Stimulated activated CD8-positive, alpha-beta memory T cell treated with anti-CD3 and anti-CD28 coated beads, Interleukin-7, amount 100 ng/mL, for 24 hours (primary cell): ENCODE results near the gene ST6GALNAC5.

Source experiments
- DNase-seq: peaks from one replicate; pipeline ENCODE4 v3.0.0-alpha.2; 2020; ENCODE audit warnings: low read depth

The ST6GALNAC5 gene

DNA sequence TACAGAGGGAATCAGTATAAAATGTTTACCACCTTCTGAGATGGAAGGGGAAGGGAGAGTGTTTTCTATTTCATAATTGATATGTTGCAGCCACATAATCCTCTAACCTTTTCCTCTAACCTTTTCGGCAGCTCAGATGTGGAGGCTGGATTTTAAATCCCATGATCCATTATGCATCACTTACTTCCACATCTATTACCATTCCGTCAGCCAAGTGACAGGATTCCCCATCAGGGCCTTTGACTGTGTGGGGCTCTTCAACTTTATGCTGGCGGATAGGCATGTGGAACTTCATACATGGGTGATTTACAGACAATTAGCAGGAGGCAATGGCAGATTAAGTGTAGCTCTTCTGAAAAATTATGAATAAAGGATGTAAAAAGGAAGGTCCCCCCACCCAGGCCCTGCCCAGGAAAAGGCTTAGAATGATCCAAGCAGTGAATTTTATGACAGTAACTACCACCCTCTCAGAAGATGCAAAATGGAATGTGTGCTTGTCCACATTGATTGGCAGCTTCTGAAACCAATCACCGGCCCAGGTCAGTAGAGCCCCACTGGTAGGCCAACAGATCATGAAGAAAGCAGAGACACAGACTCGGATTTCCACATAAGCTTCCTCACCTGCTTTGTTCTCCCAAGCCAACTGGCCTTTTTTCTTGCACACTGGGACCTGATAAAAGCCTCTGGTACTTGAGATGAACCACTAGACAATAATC lies 147.0 kb downstream of the ST6GALNAC5 start:
- no peak for DNase-seq

DNA sequence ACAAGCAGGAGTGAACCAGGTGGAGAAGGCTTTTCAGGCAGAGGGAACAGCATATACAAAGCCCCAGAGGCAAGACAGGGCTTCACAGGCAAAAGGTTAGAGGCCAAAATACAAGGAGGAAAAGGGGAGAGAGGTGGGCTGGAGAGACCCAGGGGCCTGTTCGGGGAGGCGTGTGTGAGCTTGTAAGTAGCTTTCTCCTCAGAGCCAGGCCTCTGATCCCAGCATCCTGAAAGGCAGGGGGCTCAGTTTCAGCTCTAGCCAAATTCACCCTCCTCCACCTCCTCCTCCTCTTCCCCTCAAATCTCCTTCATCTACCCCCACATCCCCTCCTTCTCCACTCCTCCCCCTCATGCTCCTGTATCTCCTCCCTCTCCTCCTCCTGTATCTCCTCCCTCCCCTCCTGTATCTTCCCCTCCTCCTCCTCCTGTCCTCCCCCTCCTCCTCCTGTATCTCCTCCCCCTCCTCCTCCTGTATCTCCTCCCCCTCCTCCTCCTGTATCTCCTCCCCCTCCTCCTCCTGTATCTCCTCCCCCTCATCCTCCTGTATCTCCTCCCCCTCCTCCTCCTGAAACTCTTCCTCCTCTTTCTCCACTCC lies 148.6 kb downstream of the ST6GALNAC5 start:
- no peak for DNase-seq

DNA sequence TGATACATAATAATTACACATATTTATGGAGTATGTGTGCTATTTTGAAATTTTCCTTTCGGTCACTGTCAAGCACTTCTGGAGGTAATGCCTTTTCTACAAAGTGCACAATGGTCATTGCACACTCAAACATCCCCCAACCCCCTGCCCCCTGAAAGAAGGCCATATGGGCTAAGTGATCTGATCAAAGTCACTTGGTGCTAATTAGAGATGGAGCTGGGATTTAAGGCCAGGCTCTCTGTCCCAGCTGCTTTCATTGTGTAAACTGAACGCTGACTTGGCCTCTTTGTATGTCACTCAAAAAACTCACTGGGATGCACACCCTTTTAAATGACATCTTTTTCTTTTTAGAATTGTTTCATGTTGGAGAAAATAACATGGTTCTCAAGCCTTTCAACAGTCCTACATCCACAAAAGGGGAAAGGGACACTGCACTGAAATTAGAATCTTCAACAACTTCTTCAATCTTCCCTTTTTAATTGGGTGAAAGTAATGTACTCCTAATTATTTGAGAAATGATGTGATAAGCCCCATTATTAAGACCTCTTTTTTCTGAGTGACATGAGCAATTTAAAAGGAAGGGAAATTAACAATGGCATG lies 149.2 kb downstream of the ST6GALNAC5 start:
- DNase-seq = no peak

DNA sequence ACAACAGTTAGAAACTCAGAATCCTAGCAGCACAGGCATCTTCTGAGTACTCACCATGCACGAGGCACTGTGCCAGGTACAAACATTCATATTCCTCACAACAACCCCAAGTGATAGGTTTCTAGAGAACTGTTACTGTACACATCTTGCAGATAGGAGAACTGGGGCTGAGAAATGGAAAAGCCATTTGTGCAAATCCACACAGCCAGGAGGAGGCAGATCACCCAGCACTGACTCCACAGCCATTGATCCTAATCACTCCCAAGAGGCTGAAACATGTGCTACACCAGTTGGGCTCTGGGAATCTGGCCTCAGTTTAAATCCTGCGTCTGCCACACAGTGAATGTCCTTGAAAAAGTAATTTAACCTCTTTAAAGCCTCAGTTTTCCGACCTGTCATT lies 151.0 kb downstream of the ST6GALNAC5 start:
- DNase-seq = no peak

DNA sequence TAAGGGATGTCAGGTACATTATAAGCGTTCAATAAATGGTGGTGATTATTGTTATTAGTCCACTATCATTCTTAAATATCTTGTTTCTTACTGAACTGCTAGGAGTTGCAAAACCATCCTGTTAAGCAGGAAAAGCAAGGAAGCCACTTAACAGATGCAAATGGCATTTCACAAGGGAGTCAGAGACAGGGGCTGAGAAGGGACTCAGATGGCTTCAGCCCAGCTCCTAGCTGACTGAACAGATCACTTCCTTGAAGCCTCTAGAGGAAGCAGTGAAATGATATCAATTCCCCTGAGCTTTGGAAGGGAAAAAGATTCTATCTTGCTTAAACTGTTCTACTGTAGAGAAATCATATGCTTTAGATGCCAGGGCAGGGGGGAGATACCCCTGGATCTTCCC lies 151.5 kb downstream of the ST6GALNAC5 start:
- DNase-seq = no peak

DNA sequence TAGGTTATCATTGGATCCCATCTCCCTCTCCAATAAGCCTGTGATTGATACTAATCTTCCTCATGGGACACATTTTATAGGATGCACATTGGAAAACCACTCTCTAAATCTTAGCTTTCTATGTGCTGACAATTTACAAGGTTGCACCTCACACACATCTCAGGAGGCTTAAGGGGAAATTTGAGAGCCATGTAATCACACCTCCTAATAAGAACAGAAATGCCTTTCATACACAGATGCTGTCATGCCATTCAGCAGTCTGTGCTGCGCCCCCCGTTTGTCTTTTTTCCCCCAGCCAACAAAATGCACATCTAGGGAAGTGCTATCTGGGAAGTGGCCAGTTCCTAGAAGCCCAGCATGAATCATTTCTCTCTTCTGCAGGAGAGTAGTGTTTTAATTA lies 154.5 kb downstream of the ST6GALNAC5 start:
- no peak for DNase-seq

DNA sequence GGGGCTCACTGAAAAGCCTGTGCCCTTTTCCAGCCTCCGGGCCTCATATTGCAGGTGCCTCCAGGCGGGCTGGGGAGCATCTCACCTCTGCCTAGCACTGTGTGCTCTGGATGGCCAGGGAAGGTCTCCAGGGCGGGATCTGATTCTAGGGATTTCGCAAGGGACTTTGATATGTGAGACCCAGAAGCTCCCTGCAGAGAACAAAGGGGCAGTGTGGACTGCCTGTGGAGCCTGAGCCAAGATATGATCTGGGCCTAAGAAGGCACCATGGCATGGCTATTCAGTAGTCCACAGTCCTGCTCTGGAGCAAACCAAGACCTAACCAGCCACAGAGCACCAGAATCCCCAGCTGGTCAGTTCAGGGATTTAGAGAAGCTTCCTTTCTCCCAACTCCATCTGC lies 157.2 kb downstream of the ST6GALNAC5 start:
- DNase-seq = no peak

DNA sequence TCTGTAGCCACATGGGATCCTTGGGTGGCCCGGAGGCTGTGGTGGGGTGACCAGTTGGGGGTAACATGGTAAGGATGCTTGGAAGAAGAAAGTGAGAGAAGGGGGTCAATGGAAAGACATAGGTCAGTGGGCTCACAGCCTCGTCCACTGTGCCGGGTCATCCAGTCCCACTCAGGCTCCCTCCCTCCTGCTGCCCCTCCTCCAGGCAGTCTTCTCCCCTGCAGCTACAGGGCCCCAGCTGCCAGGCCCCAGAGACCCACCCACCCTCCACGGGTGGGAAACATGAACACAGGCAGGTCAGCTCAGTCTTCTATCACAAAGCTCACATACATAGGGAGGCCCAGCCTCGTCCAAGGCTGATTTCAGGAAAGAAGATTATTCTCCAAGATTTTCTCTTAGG lies 158.3 kb downstream of the ST6GALNAC5 start:
- DNase-seq = no peak

DNA sequence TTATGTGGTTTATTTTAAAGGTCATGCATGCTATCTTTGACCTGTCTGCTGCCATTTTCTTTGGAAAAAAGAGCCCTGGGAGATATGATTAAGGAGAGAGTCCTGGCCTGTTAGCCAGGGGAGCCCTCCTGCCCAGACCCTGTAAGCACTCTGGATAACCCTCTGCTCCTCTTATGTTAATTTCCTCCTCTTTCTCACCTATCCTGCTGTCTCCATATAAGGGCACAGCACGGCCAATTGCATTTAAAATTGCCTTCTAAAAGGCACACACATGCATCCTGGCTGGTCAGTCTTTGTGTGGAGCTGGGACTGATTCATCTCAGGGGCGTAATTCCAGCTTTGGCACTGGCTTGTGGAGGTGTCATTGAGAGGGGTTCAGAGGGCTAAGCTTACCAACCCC lies 158.9 kb downstream of the ST6GALNAC5 start:
- no peak for DNase-seq

DNA sequence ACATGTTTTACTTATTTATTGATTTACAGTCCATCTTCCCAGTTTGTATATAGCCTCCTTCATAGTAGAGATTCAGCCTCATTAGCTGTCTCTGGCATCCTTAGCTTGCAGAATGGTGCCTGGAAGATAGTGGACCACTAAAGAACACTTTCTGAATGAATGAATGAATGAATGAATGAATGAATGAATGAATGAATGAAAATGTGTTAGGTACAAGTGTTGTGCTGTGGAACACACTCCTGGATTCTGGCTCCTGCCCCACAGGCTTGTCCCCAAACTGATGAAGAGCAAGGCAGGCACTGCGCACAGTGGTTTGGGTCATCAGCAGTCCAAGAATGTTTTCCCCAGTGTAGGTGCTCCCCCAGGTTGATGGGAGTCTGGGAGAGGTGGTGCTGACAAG lies 159.4 kb downstream of the ST6GALNAC5 start:
- DNase-seq = no peak

DNA sequence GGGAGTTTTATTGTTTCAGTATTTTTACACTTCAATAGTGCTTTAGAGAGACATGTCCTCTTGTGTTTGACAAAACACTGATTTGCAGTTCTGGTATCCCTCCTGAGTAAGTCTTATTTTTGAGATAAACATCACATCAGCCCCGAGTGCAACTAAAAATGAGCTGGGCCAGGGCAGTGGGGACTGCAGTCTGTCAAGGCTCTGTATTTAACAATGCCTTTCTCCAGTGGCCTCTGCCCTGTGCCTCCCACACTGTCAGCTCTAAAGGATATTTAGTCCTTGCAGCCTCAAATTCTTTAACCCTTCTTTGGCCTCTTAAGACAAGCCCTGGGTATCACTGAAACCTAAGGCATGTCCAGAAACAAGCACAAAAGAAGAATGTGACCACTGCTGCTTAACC lies 160.6 kb downstream of the ST6GALNAC5 start:
- DNase-seq = no peak

DNA sequence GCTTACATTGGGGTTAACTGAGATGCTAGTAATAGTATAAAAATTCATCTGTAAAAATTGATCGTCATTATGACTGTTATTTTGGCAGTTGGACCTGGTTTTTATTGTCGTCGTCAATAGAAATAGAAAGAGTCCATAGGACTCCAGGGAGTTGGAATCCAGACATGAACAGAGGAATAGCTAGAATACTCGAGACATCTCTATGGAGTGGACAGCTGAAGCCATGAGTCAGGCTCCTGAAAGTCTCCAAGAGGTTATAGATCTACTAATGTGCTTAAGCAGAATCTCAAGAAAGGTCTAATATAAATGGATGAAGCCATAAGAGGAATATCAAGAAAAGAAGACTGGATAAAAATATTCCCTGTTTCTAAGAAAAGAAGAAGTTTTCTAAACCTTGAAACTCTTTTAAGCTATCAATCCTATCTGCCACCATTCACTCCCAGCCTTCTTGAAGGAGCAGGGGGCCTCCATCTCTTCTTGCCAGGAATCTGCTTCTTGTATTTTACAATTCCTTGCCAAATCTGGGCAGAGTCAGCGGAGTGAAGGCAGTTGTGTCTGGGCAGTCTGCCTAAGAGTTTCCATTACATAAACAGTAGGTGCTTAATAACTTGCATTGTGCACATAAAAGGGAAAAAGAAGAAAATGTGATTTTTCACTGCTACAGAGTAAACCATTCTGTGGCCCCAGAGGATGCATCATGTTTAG lies 163.3 kb downstream of the ST6GALNAC5 start:
- DNase-seq = no peak

DNA sequence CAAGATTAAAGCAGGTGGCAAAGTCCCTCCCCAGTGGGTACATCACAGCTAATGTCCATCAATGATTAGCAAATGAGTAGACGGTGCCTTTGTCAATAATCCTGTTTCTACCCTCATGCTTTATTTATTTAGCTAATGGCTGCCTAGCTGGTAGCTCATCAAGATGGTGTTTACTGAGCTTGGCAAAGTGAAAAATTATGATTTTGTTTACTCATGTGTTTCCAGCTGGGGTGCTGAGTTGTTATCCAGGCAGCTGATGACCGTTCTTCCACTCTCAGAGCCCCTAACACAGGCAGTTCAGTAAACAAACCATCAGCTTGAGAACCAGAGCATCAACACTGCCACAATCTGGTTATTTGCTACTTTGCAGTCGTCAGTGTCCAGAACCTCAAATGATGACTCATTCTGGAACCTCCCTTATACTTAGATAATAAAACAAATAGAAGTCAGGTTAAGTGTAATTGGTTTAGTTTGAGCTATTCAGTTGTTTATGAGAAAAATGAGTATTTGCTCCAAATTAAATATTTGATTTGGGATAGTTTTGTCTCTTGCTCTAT lies 163.9 kb downstream of the ST6GALNAC5 start:
- no peak for DNase-seq

DNA sequence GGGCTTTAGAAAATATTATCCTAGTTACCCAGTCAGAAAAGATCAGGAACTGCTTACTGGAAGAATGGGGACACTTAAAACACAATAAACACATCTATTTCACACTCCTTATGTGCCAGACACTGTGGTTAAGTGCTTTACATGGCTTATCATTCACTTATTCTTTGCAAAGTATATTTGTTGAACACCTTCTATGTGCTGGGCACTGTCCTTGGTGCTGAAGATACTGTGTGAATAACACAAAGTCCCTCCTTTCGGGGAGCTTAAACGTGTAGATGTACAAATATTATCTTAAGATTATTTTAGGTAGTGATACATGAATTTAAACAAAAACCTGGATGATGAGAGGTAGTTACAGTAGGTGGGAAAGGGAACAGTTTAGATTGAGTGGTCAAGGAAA lies 169.3 kb downstream of the ST6GALNAC5 start:
- DNase-seq = no peak

DNA sequence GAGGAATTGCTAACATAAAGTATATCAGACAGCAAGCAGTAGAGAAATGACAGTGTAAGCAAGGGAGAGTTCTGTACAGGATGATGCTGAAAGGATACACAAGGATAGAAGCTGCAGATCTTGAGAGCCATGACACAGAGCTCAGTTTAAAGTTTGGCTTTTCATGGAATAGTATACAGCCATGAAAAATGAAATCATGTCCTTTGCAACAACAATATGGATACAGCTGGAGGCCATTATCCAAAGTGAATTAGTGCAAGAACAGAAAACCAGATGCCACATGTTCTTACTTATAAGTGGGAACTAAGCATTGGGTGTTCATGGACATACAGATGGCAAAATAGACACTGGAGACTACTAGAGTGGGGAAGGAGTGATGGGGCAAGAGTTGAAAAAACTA lies 169.8 kb downstream of the ST6GALNAC5 start:
- DNase-seq = no peak

DNA sequence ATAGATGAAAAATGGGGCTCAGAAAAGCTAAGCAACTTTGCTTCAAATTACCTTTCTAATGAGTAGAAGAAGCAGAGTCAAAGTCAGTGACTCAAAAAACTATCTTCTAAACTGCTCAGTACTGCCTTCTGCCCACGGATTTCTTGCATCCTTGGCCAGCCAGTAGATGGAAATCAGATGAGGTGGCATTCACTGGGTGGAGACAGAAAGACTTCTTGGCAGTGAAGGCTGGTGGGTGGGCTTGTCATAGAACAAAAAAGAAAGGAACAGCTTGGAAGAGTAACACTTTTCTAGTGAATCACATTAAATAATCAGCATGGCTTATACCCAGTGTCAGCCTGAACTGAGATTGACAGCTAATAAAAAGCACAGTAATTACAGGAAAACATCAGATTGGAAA lies 170.7 kb downstream of the ST6GALNAC5 start:
- DNase-seq = no peak

DNA sequence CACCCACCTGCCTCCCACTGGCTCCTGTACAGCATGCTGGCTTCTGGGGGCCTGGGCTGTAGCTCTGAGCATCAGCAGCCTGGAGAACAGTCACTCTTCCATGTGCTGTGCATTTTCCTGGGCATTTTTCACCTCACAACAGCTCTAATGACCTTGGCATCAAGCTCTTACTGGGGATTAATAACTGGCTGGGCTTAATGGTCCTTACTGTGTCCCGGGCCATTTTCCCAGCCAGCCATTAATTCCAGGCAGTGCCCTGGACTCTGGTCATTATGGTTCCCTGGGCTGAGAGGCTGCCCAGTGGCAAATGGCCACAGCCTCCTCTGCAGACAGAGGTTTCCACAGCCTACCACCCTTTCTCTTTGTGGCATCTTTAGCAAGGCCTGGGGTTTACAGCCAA lies 171.8 kb downstream of the ST6GALNAC5 start:
- DNase-seq = no peak

DNA sequence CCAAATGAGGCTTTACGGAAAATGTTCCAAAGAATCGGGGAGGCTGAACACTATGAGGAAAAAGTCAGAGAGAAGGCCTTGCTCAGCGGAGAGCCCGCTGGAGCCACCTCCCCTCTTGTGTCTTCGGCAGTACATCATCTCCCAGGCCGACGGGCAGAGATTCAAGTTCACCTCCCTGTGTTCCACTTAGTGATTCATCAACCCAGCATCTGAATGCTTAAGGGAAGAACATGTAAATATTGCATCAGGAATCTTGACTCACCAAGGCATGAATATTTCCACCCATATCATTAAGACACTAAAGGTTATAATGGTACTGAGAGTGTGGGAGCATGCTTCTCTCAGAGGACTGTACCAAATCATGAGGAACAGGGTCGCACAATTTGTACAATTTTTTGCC lies 172.5 kb downstream of the ST6GALNAC5 start:
- DNase-seq = no peak

DNA sequence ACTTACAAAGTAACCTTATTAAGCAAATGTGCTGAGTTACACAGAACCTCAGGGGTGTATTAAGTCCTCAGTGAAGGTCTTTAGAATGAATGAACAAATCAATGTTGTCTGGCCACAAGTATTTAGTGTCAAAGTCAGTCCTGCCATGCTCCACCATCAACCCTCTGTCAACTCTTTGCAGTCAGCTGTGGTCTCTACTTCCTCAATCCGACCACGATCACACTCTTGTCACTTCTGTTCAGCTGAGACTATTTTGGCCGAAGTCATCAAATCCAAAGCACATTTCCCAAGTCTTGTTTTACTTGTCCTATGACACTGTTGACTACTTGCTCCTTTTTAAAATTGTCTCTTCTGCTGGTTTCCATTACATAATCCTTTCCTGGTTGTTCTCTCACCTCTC lies 173.5 kb downstream of the ST6GALNAC5 start:
- no peak for DNase-seq

DNA sequence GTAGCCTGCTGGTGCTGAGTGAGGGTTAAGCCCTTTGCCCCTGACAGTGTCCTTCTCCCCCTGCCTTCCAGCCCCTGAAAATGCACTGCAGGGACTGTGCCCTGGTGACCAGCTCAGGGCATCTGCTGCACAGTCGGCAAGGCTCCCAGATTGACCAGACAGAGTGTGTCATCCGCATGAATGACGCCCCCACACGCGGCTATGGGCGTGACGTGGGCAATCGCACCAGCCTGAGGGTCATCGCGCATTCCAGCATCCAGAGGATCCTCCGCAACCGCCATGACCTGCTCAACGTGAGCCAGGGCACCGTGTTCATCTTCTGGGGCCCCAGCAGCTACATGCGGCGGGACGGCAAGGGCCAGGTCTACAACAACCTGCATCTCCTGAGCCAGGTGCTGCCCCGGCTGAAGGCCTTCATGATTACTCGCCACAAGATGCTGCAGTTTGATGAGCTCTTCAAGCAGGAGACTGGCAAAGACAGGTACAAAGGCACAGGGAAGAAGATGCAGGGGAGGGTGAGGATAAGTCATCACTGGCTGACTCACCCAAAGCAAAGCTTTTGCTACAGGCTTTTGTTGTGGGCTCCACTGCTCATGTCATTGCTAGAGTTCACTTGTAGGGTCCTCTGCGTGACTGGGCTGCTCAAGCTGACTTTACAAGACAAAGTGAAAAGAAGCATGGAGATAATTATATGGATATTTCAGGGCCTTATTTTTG lies 177.0 kb downstream of the ST6GALNAC5 start:
- DNase-seq = no peak

DNA sequence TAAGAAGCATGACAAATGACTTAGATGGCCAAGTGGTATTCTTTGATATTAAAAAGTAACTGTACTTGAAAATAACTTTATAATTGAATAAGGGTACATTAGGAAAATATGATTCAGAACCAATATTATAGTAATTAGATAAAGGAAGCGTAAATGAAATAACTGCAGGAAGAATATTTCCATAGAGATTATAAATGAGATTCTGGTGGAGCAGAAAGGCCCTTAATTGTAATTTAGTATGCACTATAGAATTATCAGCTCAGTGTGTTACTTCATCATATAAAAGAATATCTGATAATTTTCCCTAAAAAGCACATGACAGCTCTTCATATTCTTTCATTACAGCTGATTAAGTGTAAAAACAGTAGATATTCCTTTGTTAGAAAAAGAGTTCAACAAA lies 180.3 kb downstream of the ST6GALNAC5 start:
- no peak for DNase-seq

DNA sequence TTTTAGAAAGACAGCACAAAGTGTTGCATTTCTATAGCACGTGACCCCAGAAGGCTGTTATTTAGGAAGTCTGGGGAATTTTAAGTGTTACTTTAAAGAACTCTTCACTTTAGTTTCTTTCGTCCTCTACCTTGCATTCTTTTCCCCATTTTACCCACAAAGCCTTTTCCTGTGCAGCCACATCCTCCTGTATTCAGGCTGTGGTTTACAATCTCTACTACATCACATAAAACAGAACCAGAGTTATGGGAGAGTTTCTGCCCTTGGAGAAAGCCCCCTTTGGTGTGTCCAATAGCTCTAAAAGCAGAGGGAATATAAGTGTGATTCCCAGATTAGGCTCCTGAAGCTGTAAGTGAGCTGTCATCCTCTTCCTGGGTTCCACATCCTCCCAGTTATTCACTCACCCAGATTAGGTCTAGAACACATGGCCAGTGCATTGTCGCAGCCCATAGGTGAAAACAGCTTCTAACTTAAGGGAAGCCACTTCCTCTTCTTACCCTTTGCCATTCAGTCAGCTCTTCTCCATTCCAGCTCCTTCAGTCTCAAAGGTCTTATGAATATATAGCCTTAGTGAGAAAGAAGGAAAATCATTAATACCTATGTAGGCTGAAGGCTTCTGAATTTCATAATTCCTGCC lies 180.8 kb downstream of the ST6GALNAC5 start:
- no peak for DNase-seq
